H9 (cell line): ENCODE data around the gene LSM7. TPM values are rescaled to one million over a fixed set of nuclear protein-coding genes. Genes with fewer than 3 reads are reported as not detected.

Experiments
- DNase-seq: peaks from one replicate; pipeline ENCODE4 v3.0.0-alpha.2; 2017
- H2AFZ ChIP-seq: one replicate; pipeline ENCODE4 v1.6.1; 2013; ENCODE audit warnings: mild to moderate bottlenecking, low read length, control low read depth, moderate library complexity
- H2AK5ac ChIP-seq: 2 replicates; pipeline ENCODE4 v1.6.1; 2013; ENCODE audit warnings: low read length, control low read depth, mixed read lengths; ENCODE audit not compliant: insufficient read length
- H2BK120ac ChIP-seq: one replicate; pipeline ENCODE4 v1.6.1; 2013; ENCODE audit warnings: low read depth, mild to moderate bottlenecking, low read length, control low read depth, inconsistent platforms; ENCODE audit not compliant: poor library complexity, severe bottlenecking
- H2BK12ac ChIP-seq: 2 replicates; pipeline ENCODE4 v1.6.1; 2013; ENCODE audit warnings: low read length, control low read depth, mixed read lengths, low read depth; ENCODE audit not compliant: insufficient read length
- H2BK15ac ChIP-seq: 2 replicates; pipeline ENCODE4 v1.6.1; 2013; ENCODE audit warnings: low read depth, low read length, control low read depth
- H2BK20ac ChIP-seq: one replicate; pipeline ENCODE4 v1.6.1; 2013; ENCODE audit warnings: low read depth, mild to moderate bottlenecking, low read length, control low read depth, inconsistent platforms; ENCODE audit not compliant: poor library complexity, severe bottlenecking
- H2BK5ac ChIP-seq: 2 replicates; pipeline ENCODE4 v1.6.1; 2013; ENCODE audit warnings: low read length, control low read depth, mixed read lengths; ENCODE audit not compliant: insufficient read length
- H3K14ac ChIP-seq: 2 replicates; pipeline ENCODE4 v1.6.1; 2013; ENCODE audit warnings: low read length, control low read depth; ENCODE audit not compliant: insufficient read depth
- H3K18ac ChIP-seq: 2 replicates; pipeline ENCODE4 v1.6.1; 2013; ENCODE audit warnings: low read depth, mild to moderate bottlenecking, mixed read lengths, low read length, control low read depth; ENCODE audit not compliant: insufficient read length
- H3K23ac ChIP-seq: 2 replicates; pipeline ENCODE4 v1.6.1; 2013; ENCODE audit warnings: low read length, control low read depth, mixed read lengths, low read depth; ENCODE audit not compliant: insufficient read length
- H3K23me2 ChIP-seq: 2 replicates; pipeline ENCODE4 v1.6.1; 2013; ENCODE audit warnings: low read depth, mild to moderate bottlenecking, mixed read lengths, low read length, control low read depth; ENCODE audit not compliant: insufficient read length, poor library complexity, severe bottlenecking
- H3K27ac ChIP-seq: 2 replicates; pipeline ENCODE4 v1.5.1; 2013; ENCODE audit warnings: low read length, control low read depth, mixed read lengths, low read depth; ENCODE audit not compliant: insufficient read length
- H3K27me3 ChIP-seq: 2 replicates; pipeline ENCODE4 v1.6.1; 2013; ENCODE audit warnings: low read length, control low read depth, inconsistent platforms; ENCODE audit not compliant: insufficient read depth
- H3K4ac ChIP-seq: 2 replicates; pipeline ENCODE4 v1.6.1; 2013; ENCODE audit warnings: low read depth, mild to moderate bottlenecking, control low read depth, inconsistent platforms, low read length, moderate library complexity
- H3K4me1 ChIP-seq: 2 replicates; pipeline ENCODE4 v1.6.1; 2013; ENCODE audit warnings: low read length, control low read depth, inconsistent platforms; ENCODE audit not compliant: insufficient read depth
- H3K4me2 ChIP-seq: 2 replicates; pipeline ENCODE4 v1.6.1; 2013; ENCODE audit warnings: low read length, control low read depth, mixed read lengths; ENCODE audit not compliant: insufficient read length, insufficient read depth
- H3K56ac ChIP-seq: 2 replicates; pipeline ENCODE4 v1.6.1; 2013; ENCODE audit warnings: low read depth, mild to moderate bottlenecking, mixed read lengths, low read length, control low read depth; ENCODE audit not compliant: insufficient read length
- H3K79me1 ChIP-seq: 2 replicates; pipeline ENCODE4 v1.6.1; 2013; ENCODE audit warnings: low read depth, mild to moderate bottlenecking, moderate library complexity, low read length, control low read depth, inconsistent platforms; ENCODE audit not compliant: insufficient read depth, poor library complexity, severe bottlenecking
- H3K79me2 ChIP-seq: 2 replicates; pipeline ENCODE4 v1.6.1; 2013; ENCODE audit warnings: low read length, control low read depth, inconsistent platforms; ENCODE audit not compliant: insufficient read depth
- H3K9ac ChIP-seq: 2 replicates; pipeline ENCODE4 v1.6.1; 2013; ENCODE audit warnings: low read length, control low read depth, mixed read lengths; ENCODE audit not compliant: insufficient read length; ENCODE audit errors: extremely low read depth
- H3K9me3 ChIP-seq: one replicate; pipeline ENCODE4 v1.6.1; 2013; ENCODE audit warnings: low read depth, low read length, inconsistent platforms; ENCODE audit not compliant: control insufficient read depth
- H3T11ph ChIP-seq: one replicate; pipeline ENCODE4 v1.6.1; 2013; ENCODE audit warnings: mild to moderate bottlenecking, low read length, control low read depth, inconsistent platforms
- H4K20me1 ChIP-seq: one replicate; pipeline ENCODE4 v1.6.1; 2013; ENCODE audit not compliant: control insufficient read depth, insufficient read length, insufficient read depth
- H4K5ac ChIP-seq: 2 replicates; pipeline ENCODE4 v1.6.1; 2013; ENCODE audit warnings: low read depth, mild to moderate bottlenecking, mixed read lengths, low read length, control low read depth; ENCODE audit not compliant: insufficient read length
- H4K8ac ChIP-seq: replicated peaks from 2 replicates; pipeline ENCODE4 v1.6.1; 2013; ENCODE audit warnings: low read length, control low read depth, mixed read lengths, low read depth; ENCODE audit not compliant: insufficient read length
- H4K91ac ChIP-seq: 2 replicates; pipeline ENCODE4 v1.6.1; 2013; ENCODE audit warnings: low read depth, mild to moderate bottlenecking, moderate library complexity, mixed read lengths, low read length, control low read depth; ENCODE audit not compliant: insufficient read length
- H3K27ac Mint-ChIP-seq, 3 experiments: 2 replicates in 2 of 3; 3 replicates in 1 of 3; pipeline ENCODE4 v1.8.0; 2020 to 2021; ENCODE audit warnings: mixed read lengths in 3 of 3, mild to moderate bottlenecking in 1 of 3, moderate library complexity in 1 of 3
- H3K27me3 Mint-ChIP-seq: 2 replicates; pipeline ENCODE4 v1.8.0; 2021; ENCODE audit warnings: low read depth, mild to moderate bottlenecking, moderate library complexity, mixed read lengths
- H3K36me3 Mint-ChIP-seq, 3 experiments: 2 replicates in 2 of 3; 3 replicates in 1 of 3; pipeline ENCODE4 v1.8.0; 2020 to 2021; ENCODE audit warnings: low read depth in 3 of 3, mixed read lengths in 3 of 3; ENCODE audit not compliant: insufficient read depth in 1 of 3
- H3K4me1 Mint-ChIP-seq, 2 experiments: 2 replicates each; pipeline ENCODE4 v1.8.0; 2020; ENCODE audit warnings: mixed read lengths in 2 of 2
- H3K4me3 Mint-ChIP-seq, 2 experiments: 2 replicates in 1 of 2; 3 replicates in 1 of 2; pipeline ENCODE4 v1.8.0; 2020 to 2021; ENCODE audit warnings: mild to moderate bottlenecking in 2 of 2, mixed read lengths in 2 of 2, moderate library complexity in 1 of 2
- H3K9me3 Mint-ChIP-seq, 2 experiments: 2 replicates in 1 of 2; 3 replicates in 1 of 2; pipeline ENCODE4 v1.8.0; 2020; ENCODE audit warnings: mild to moderate bottlenecking in 2 of 2, mixed read lengths in 2 of 2, moderate library complexity in 1 of 2
- WGBS: extraction: QIAGEN DNeasy Blood & Tissue Kit; methylation state at CpG from one replicate; pipeline ENCODE4 v1.1.7; 2013; ENCODE audit warnings: missing lambda C conversion rate, low lambda C conversion rate, mixed read lengths; ENCODE audit not compliant: insufficient read length; ENCODE audit errors: extremely low coverage; 5-methylcytosine and 5-hydroxymethylcytosine counted together
- total RNA-seq: library from RNA; stranded (reverse); gene quantifications from 2 replicates; pipeline ENCODE4 v1.2.1, GENCODE V29; 2021
- TF ChIP-seq, protein P1 (sequence below): fragments of 200-600 bp; sonication (generic); conservative IDR thresholded peaks from 3 replicates; pipeline ENCODE4 v1.8.0; 2021; ENCODE audit warnings: antibody characterized with exemption, mild to moderate bottlenecking

LSM7 gene
- total RNA-seq, 1 experiment from 2014 or later = 187 TPM

- Histone ChIP-seq H3K23ac (no peak overlapping the region), H3K23me2 (peaks cover 5% of the 10 kb centered on the region), H3K9ac (no peak overlapping the region), H3K14ac (no peak overlapping the region), H2AFZ (no peak overlapping the region), H4K5ac (no peak overlapping the region), H3K4me2 (no peak overlapping the region), H3K18ac (no peak overlapping the region), H2BK20ac (no peak overlapping the region), H4K91ac (no peak overlapping the region), H3K79me1 (no peaks in the 10 kb centered on the region), H3K56ac (no peak overlapping the region), H2AK5ac (no peak overlapping the region), H2BK15ac (no peak overlapping the region), H3T11ph (no peak overlapping the region), H2BK12ac (no peak overlapping the region), H3K4ac (no peak overlapping the region), H3K79me2 (no peaks in the 10 kb centered on the region), H2BK5ac (no peak overlapping the region), H3K9me3 (no peaks in the 10 kb centered on the region), H4K20me1 (no peaks in the 10 kb centered on the region), H4K8ac (no peak overlapping the region), H3K27ac (no peak overlapping the region), H3K4me1 (no peaks in the 10 kb centered on the region), H2BK120ac (no peak overlapping the region), H3K27me3 (no peaks in the 10 kb centered on the region)
- no peak for DNase-seq
- WGBS = no CpG with 5 or more reads among the region's 9 CpGs
- TF ChIP-seq, protein P1, sequence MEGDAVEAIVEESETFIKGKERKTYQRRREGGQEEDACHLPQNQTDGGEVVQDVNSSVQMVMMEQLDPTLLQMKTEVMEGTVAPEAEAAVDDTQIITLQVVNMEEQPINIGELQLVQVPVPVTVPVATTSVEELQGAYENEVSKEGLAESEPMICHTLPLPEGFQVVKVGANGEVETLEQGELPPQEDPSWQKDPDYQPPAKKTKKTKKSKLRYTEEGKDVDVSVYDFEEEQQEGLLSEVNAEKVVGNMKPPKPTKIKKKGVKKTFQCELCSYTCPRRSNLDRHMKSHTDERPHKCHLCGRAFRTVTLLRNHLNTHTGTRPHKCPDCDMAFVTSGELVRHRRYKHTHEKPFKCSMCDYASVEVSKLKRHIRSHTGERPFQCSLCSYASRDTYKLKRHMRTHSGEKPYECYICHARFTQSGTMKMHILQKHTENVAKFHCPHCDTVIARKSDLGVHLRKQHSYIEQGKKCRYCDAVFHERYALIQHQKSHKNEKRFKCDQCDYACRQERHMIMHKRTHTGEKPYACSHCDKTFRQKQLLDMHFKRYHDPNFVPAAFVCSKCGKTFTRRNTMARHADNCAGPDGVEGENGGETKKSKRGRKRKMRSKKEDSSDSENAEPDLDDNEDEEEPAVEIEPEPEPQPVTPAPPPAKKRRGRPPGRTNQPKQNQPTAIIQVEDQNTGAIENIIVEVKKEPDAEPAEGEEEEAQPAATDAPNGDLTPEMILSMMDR = no peak
- peaks cover 5% of the 10 kb centered on the region for H3K27me3 Mint-ChIP-seq
- H3K4me3 Mint-ChIP-seq = no peak overlapping the region
- no peaks in the 10 kb centered on the region; a peak in 1 of 5 replicates for H3K9me3 Mint-ChIP-seq
- H3K36me3 Mint-ChIP-seq = peaks cover 14 to 26% (median 17%) of the 10 kb centered on the region in 3 experiments
- peak overlapping the region in 1 of 3 experiments; percentile 9; a peak in 1 of 7 replicates for H3K27ac Mint-ChIP-seq
- H3K4me1 Mint-ChIP-seq = peaks cover 14 to 18% of the 10 kb centered on the region in 2 experiments
Observed at GRCh38 chr19:2277138-2277537, 51.2 kb downstream of the LSM7 start.
